NCI-H748 (cell line): Measurements from ENCODE around the gene GSAP.

Source experiments
- DNase-seq: peaks from one replicate; lab custom pipeline; 2025; ENCODE audit not compliant: unreplicated experiment; lab: John Stamatoyannopoulos, UW

Gene GSAP

GRCh38 chr7:77441046-77441445, 24.9 kb upstream of the GSAP start:
- DNase-seq: no peak

GRCh38 chr7:77439572-77439971, 23.4 kb upstream of the GSAP start:
- DNase-seq: peak; percentile 64

- no peak for DNase-seq
Measured at GRCh38 chr7:77438131-77438530, 22.0 kb upstream of the GSAP start.

DNA sequence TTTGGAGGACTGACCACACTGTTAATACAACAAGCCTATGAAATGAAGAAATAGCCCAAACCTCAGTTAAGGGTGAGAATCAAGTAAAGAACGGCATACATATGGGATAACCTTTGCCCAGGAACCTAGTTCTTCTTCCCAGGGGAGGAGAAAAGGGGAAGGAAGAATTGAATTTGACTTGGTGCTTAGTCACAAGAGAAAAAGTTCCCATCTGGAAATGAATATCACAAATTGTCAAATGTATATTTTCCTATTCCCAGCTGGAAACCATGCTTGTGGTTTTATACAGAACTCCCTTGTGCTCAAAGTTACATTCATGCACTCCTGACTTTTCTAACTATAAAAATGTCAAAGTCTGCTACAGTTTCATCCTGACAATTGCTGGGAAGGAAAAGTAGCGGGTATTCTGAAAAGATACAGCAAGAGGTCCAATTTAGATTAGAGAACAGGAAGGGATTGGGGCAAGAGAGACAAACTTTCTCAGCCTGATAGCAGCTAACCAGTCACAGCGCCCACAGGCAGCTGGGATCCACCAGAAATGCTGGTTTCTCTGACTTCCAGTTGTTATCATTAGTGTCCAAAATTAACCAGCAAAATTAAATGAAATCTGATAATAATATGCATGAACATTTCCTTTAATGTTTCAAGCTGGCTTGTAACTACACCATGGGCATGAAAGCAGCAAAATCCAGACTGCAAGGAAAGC, 18.6 kb upstream of the GSAP start:
- DNase-seq: no peak

DNA sequence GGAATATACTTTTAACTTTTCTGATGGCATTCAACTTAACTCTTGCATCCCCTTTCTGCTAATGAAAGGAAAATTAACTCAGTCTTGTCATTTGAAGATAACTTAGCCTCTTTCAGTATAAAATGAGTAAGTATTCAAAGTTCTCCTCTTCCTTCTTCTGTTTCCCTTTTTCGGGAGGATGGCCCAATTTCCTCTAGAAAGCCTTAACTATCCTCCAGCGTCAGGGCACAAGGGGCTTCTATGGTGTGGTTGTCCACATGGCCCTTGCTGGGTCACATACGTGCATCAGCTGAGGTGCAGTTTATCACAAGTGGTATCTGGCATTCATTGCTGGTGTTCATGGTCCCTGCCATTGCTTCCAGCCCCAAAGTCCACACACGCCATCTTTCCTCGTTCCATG, 17.8 kb upstream of the GSAP start:
- no peak for DNase-seq

DNA sequence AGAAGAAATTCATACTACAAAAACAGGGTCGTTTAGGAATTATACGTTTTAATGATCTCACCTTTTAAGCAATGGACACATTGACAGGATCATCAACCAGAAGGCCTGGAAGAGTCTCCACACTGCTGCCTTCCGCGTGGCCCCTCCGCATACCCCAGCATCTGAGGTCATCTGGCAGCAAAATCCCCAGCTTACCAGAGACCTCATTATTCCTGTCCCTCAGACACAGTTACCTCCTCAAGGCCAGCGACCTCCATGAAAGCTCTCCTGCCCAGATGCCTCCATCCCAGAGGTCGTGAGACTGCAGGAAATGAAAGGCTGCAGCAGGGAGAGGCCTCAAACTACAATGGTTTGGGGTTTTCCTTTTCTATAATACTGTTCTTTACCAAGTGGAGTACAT, 14.8 kb upstream of the GSAP start:
- no peak for DNase-seq

- DNase-seq: no peak
Measured at GRCh38 chr7:77428777-77429231, 12.7 kb upstream of the GSAP start.

DNA sequence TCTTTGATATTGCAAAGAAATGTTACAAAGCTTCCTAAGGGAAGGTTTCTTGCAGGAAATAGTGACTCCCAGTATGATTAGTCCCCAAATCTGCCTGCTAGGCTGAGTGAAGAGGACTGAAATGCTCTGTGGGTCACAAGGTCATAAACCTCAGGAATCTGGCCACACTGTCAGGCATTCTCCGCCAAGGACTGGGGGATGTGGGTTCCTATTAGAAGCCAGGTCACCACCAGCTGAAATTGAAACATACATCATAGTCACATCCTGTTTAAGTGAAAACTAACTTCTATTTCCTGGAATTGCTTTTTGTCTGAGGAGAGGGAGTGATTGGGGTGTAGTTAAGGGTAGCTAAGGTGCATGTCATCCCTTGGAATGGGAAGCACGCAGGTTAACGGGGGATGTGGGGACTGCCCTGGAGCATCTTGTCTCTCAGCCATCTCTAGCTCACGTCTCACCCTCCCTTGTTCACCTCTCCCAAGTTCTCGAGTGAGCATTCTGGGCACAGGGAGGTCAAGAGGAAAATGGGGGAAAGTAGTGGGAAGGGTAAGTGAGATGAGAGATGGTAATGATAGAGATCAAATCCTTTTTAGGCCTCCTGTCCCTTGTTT, 12.0 kb upstream of the GSAP start:
- DNase-seq: no peak

GRCh38 chr7:77426521-77427051, 10.4 kb upstream of the GSAP start:
- no peak for DNase-seq

DNA sequence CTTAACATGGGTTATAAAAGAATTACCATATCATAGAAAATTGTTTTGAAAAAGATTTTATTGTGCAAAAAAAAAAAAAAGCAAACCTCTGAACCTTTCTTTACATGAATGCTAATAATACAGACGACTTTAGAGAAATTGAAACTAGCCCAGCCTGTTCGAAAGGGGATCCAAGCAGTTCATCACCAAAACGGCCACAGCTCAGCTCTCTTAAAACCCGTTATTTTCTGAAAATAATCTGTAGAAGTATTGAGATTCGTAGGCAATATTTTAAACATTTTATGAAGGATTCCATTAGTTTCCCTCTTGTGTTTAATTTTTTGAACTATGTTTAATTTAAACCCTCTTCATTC, 9.9 kb upstream of the GSAP start:
- no peak for DNase-seq

DNA sequence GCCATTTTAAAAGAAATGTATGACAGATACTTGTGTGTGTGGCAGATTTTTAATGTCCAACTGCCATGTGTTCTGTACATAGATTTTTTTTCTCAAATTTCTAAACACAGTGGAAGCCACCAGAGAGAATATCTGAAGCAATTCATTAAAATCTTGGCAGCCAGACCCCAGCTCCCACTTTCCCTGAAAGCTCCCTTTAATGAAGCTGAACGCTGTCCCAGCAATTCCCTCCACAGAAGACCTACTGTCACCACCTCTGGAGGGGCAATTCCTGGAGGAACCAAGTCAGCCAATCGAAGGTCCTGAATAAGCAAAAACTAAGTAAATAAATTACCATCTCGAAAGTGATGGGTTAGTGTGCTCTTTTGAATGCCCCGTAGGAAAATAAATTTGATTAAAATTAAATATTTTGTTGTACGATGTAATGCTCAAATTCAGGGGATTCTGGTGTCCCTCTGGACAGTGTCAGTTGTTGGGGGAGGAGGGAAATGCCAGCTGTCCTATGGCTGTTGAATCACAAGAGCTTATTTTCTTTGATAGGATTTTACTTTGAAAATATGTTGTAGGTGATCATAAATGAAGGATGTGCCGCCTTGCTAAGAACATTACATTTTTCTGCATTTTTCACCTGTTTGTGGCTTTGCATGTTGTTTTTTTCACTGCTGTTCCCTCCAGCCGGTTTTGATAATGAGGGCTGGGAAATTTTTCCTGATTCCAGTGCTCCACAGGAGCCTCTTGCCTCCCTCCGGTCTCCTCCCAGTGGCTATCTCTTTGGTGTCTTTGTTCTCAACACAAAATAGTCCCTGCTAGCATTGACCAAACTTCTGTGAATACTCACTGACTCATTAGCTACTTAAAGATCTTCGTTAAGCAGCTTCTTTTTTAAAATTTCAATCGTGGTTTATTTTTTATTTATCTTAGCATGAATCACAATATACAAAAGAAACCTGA, 9.2 kb upstream of the GSAP start:
- DNase-seq: no peak

GRCh38 chr7:77422500-77422899, 6.4 kb upstream of the GSAP start:
- DNase-seq: no peak

DNA sequence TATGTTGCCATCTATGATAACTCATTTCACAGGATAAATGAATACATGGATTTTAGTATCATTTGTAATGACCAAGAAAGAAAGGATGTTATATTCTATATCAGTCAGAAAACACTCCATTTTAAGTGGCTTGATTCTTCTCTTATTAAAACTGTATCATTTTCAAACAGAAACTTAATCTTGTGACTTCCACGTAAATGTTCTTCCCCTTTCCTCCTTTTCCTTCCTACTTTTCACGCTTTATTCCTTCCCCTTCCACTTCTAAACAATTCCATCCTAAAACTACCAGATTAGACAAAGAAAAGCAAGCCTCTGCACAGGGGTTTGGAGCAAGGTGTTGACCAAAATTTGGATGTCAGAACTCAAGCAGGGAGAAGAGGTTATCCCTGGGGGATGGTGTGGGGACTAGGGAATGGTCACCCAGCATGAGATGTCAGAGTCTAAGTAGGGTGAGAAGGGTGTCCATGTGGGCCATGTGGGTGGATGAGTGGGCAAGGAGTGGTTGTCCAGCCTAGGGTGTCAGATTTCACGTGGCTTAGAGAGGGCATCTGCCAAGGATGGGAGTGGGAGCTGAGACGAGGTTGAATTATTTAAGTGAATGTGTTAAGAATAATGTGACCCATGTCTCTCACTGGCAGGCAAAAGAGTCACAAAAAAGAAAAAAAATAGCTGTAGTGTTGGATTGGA, 5.0 kb upstream of the GSAP start:
- no peak for DNase-seq

DNA sequence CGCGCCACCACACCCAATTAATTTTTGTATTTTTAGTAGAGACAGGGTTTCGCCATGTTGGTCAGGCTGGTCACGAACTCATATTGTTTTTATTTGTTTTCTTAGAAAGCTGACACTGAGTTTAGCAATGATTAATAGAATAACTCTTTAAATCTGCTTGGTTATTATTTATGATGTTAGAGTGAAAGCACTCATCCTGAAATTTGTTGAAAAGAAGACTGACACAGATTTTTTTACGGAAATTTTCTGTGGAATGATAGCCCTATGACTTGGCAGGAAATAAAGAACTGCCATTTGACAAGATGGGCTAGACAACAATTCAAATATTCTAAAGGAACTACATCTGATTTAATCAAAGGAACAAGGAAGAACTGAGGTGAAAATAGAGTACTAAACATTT, 4.3 kb upstream of the GSAP start:
- DNase-seq: no peak

DNA sequence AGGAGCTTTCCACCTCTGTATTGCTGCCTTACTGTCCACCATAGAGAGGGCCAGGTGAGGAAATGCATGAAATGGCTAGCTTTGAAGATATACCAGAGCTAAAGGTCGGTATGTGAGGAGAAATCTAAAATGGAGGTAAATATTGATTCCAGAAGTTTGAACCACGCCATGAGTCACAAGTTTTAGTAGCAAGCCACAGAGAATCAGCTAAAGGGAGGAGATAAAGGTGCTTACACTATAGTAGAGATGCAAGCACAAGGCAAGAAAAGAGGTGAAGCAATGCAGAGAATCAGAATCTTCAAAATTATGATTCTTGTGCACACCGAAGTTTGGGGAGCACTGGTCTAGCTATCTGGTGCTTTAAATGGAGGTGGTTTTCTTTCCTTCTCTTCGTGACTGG, 3.0 kb upstream of the GSAP start:
- DNase-seq: no peak

GRCh38 chr7:77417801-77418200, 1.7 kb upstream of the GSAP start:
- no peak for DNase-seq

DNA sequence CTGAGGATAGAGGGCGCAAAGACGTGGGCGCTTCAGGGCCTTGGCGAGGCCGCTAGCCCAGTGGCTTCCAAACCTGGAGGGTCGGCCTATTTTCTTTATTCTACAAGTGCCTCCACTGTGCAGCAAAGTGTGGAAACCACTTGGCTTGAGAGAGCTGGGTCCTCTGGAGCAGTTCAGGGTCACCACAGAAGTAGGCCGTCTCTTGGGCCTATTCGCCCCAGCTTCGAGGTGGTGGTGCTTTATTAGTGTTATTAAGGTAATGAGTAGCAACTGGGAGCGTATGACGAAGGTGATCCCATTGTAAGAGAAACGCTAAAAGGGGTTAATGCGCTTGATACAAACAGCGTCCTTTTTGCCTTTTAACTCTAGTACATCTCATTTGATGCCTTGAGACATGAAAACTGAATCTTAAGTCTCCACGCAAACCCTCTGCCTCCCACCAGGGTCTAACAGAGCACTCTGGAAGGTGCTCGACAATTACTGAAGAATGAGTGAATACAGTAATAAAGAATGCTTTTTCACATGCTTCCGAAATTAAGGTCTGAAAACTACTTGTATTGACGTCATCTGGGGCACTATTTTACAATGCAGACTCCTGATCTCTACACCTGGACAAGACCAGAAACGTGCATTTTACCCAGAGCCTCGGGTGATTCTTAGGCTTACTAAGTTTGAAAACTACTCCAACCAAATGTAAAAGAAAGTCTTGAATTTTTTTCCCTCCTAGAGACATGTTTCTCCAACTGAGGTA, 647 bp upstream of the GSAP start:
- DNase-seq: no peak

GRCh38 chr7:77415476-77415822, 700 bp downstream of the GSAP start:
- peak; percentile 54 for DNase-seq

GRCh38 chr7:77413861-77414424, 2.2 kb downstream of the GSAP start:
- no peak for DNase-seq

DNA sequence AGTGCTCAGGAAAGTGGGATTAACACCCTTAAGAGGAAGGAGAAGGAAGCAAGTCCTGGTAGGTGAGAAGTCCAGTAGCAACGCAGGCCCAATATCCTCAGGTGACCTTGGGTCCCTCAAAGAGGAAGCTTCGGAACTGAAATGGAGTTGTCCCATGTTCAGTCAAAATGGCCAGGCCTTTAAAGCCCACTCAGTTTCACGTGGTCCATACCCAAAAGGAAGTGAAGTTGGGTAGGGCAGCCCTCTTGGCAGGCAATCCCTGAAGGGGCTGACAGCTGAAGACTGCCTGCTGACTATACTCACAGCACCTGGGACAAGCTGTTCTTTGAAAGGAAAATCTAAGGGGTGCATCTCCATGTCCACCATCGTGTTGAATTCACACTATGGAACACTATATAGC, 3.0 kb downstream of the GSAP start:
- DNase-seq: no peak
